A549 (cell line): ENCODE measurements around the gene P4HTM. TPM values are rescaled to one million over a fixed set of nuclear protein-coding genes. Genes with fewer than 3 reads are reported as not detected.

ENCODE experiments used
- ATAC-seq, 2 experiments: fragments of 200-7000 bp in 1 of 2; fragments of >200 bp in 1 of 2; cut with Nextera tagmentation in 1 of 2; cut with Tn5 transposase in 1 of 2; 3 replicates each; pipeline versions ENCODE4 v1.8.0 to v1.9.1; 2018 to 2020; ENCODE audit warnings: mild to moderate bottlenecking in 1 of 2, moderate library complexity in 1 of 2
- CTCF ChIA-PET: fragments of 300-600 bp; sonication (Branson Sonifier 250); formaldehyde crosslinking; extraction: SDS; loops from one replicate; lab custom pipeline; 2021; ENCODE audit warnings: antibody characterized with exemption, inconsistent platforms; lab: Yijun Ruan, JAX
- POLR2A ChIA-PET: fragments of 350-600 bp; formaldehyde crosslinking; extraction: SDS; loops from one replicate; lab custom pipeline; 2021; ENCODE audit warnings: antibody characterized with exemption, inconsistent platforms; lab: Yijun Ruan, JAX
- DNase-seq, 2 experiments: peaks; one replicate each; pipeline versions ENCODE4 v3.0.0 to v3.0.0-alpha.2; 2011 to 2016; ENCODE audit warnings: low read depth in 1 of 2, low spot score in 1 of 2
- FAIRE-seq: peaks from 2 replicates; lab custom pipeline; 2011; peaks lifted over from hg19 to GRCh38; lab: Jason Lieb, UNC
- H3K27ac ChIP-seq, 2 experiments: fragments of >200 bp; sonication (Bioruptor Twin); formaldehyde crosslinking; 3 replicates each; pipeline ENCODE4 v1.5.1; 2016 to 2017
- H3K4me1 ChIP-seq: fragments of >200 bp; sonication (Bioruptor Twin); formaldehyde crosslinking; 3 replicates; pipeline ENCODE4 v1.6.1; 2016
- H3K4me2 ChIP-seq: fragments of >200 bp; sonication (Bioruptor Twin); formaldehyde crosslinking; 3 replicates; pipeline ENCODE4 v1.6.1; 2016
- H3K4me3 ChIP-seq: fragments of >200 bp; sonication (Bioruptor Twin); formaldehyde crosslinking; 3 replicates; pipeline ENCODE4 v1.5.1; 2016
- H3K9me3 ChIP-seq: fragments of >200 bp; sonication (Bioruptor Twin); formaldehyde crosslinking; 3 replicates; pipeline ENCODE4 v1.6.1; 2016
- CEBPB ChIP-seq, 2 experiments: fragments of >200 bp in 1 of 2; sonication (Bioruptor Twin) in 1 of 2; formaldehyde crosslinking in 1 of 2; IDR thresholded peaks; 2 replicates each; pipeline ENCODE4 v1.6.1; 2012 to 2016
- CHD2 ChIP-seq: fragments of 150-350 bp; IDR thresholded peaks from 2 replicates; pipeline ENCODE4 v1.6.1; 2014; ENCODE audit warnings: low read length; ENCODE audit not compliant: partially characterized antibody
- CHD4 ChIP-seq: fragments of 200-600 bp; sonication (generic); IDR thresholded peaks from 2 replicates; pipeline ENCODE4 v1.6.1; 2016; ENCODE audit warnings: antibody characterized with exemption, mild to moderate bottlenecking, borderline replicate concordance
- E2F6 ChIP-seq: IDR thresholded peaks from 2 replicates; pipeline ENCODE4 v1.6.1; 2012; ENCODE audit warnings: low read depth, borderline replicate concordance
- EHMT2 ChIP-seq: fragments of 200-600 bp; sonication (generic); IDR thresholded peaks from 2 replicates; pipeline ENCODE4 v1.6.1; 2016; ENCODE audit warnings: antibody characterized with exemption, low read depth, mild to moderate bottlenecking, moderate library complexity
- ELK1 ChIP-seq: fragments of 150-350 bp; IDR thresholded peaks from 2 replicates; pipeline ENCODE4 v1.6.1; 2014; ENCODE audit warnings: low read depth, mild to moderate bottlenecking, low read length
- FOSB ChIP-seq: fragments of 250-450 bp; sonication (Bioruptor Pico); IDR thresholded peaks from 2 replicates; pipeline ENCODE4 v1.5.0; 2020; ENCODE audit warnings: mild to moderate bottlenecking, moderate library complexity
- HEYL ChIP-seq: fragments of 250-450 bp; sonication (Bioruptor Pico); IDR thresholded peaks from 2 replicates; pipeline ENCODE4 v1.8.0; 2021; ENCODE audit warnings: mild to moderate bottlenecking, moderate library complexity
- JUN ChIP-seq, 2 experiments: fragments of >200 bp; sonication (Bioruptor Twin); formaldehyde crosslinking; IDR thresholded peaks; 2 replicates in 1 of 2; 3 replicates in 1 of 2; pipeline ENCODE4 v1.6.1; 2016 to 2017
- JUNB ChIP-seq: fragments of >200 bp; sonication (Bioruptor Twin); formaldehyde crosslinking; IDR thresholded peaks from 2 replicates; pipeline ENCODE4 v1.6.1; 2016
- KDM1A ChIP-seq: fragments of 200-600 bp; sonication (generic); IDR thresholded peaks from 2 replicates; pipeline ENCODE4 v1.6.1; 2016; ENCODE audit warnings: low read depth, mild to moderate bottlenecking
- KDM5A ChIP-seq: fragments of 200-600 bp; sonication (generic); IDR thresholded peaks from 2 replicates; pipeline ENCODE4 v1.6.1; 2016; ENCODE audit warnings: antibody characterized with exemption, mild to moderate bottlenecking
- MAZ ChIP-seq: fragments of 150-350 bp; IDR thresholded peaks from 2 replicates; pipeline ENCODE4 v1.6.1; 2014; ENCODE audit warnings: antibody characterized with exemption, low read depth, low read length, borderline replicate concordance
- MYC ChIP-seq: IDR thresholded peaks from 2 replicates; pipeline ENCODE4 v1.6.1; 2012; ENCODE audit warnings: mild to moderate bottlenecking, inconsistent platforms, low read length, improper control_type of control experiment, borderline replicate concordance
- PHF8 ChIP-seq: fragments of 200-600 bp; sonication (generic); IDR thresholded peaks from 2 replicates; pipeline ENCODE4 v1.6.1; 2016; ENCODE audit warnings: low read depth, mild to moderate bottlenecking, antibody characterized with exemption, moderate library complexity, borderline replicate concordance
- POLR2A ChIP-seq: IDR thresholded peaks from 2 replicates; pipeline ENCODE4 v1.6.1; 2012; ENCODE audit warnings: mild to moderate bottlenecking, low read length
- RAD21 ChIP-seq, 2 experiments: fragments of >200 bp in 1 of 2; sonication (Bioruptor Twin) in 1 of 2; formaldehyde crosslinking in 1 of 2; IDR thresholded peaks in 1 of 2; conservative IDR thresholded peaks in 1 of 2; 2 replicates in 1 of 2; 3 replicates in 1 of 2; pipeline ENCODE4 v1.6.1; 2012 to 2018; ENCODE audit warnings: inconsistent platforms in 1 of 2
- RNF2 ChIP-seq: fragments of 200-600 bp; sonication (generic); IDR thresholded peaks from 2 replicates; pipeline ENCODE4 v1.6.1; 2016; ENCODE audit warnings: low read depth, mild to moderate bottlenecking, antibody characterized with exemption, moderate library complexity, borderline replicate concordance
- SMC3 ChIP-seq: fragments of >200 bp; sonication (Bioruptor Twin); formaldehyde crosslinking; IDR thresholded peaks from 3 replicates; pipeline ENCODE4 v1.6.1; 2018; ENCODE audit warnings: inconsistent platforms
- TFCP2L1 ChIP-seq: fragments of 250-450 bp; sonication (Bioruptor Pico); IDR thresholded peaks from 2 replicates; pipeline ENCODE4 v1.5.0; 2021; ENCODE audit warnings: mild to moderate bottlenecking
- ZSCAN20 ChIP-seq: fragments of 250-450 bp; sonication (Bioruptor Pico); IDR thresholded peaks from 2 replicates; pipeline ENCODE4 v1.8.0; 2022; ENCODE audit warnings: mild to moderate bottlenecking, moderate library complexity
- WGBS: methylation state at CpG from one replicate; pipeline ENCODE4 v1.1.6; 2017; ENCODE audit errors: missing lambda C conversion rate; 5-methylcytosine and 5-hydroxymethylcytosine counted together
- polyA plus RNA-seq, 4 experiments: library from polyadenylated mRNA; depleted of rRNA in 3 of 4; stranded (reverse); fragments of >200 nt; fragmentation: RNase III in 1 of 4; extraction: RNeasy Plus Mini Kit Qiagen cat#74134 plus additional on column Dnase treatment in 1 of 4; gene quantifications; 2 replicates in 3 of 4; 3 replicates in 1 of 4; pipeline ENCODE4 v1.2.3, GENCODE V29; 2011 to 2017
- TF ChIP-seq, protein P1 (sequence below): IDR thresholded peaks from 2 replicates; pipeline ENCODE4 v1.6.1; 2012
- TF ChIP-seq, protein P2 (sequence below): fragments of 250-450 bp; sonication (Bioruptor Pico); IDR thresholded peaks from 2 replicates; pipeline ENCODE4 v1.5.0; 2020; ENCODE audit warnings: low read depth, mild to moderate bottlenecking, moderate library complexity

The P4HTM gene
- polyA plus RNA-seq, 2 of the 4 experiments (the other 2 are of a cell fraction), result 14.4 to 16.4 TPM

GRCh38 chr3:49018707-49019006, 28.6 kb downstream of the P4HTM start:
- no peak for FAIRE-seq
- H3K4me3 ChIP-seq, result peak overlapping the region; percentile 84
- ChIA-PET CTCF (interaction anchor here (8.1 to 30.1 kb wide), 2 partner anchors 11 to 27 kb away, joined by 65 to 385 read pairs; partner anchors contain the start of genes P4HTM and WDR6), POLR2A (interaction anchor here (0.7 to 3.3 kb wide), 2 partner anchors 12 to 75 kb away, joined by 3 to 26 read pairs; partner anchors contain the start of genes QRICH1 and WDR6)
- no peak for TF ChIP-seq EHMT2
- 0 out of 5 replicates have a peak, but pooled peaks have one; percentile 17 to 49 for TF ChIP-seq JUN (IDR thresholded peaks at IDR 0.05)
- TF ChIP-seq PHF8, result peak; percentile 8
- peak overlapping the region; percentile 73 for H3K4me2 ChIP-seq
- ATAC-seq, result no peak
- no peaks in the 10 kb centered on the region for H3K9me3 ChIP-seq
- DNase-seq, result no peak
- WGBS, result 4% methylated on average over 9 of the region's 18 CpGs
- H3K4me1 ChIP-seq, result peaks cover 25% of the 10 kb centered on the region
- H3K27ac ChIP-seq, result peak overlapping the region; percentile 83 to 93

DNA sequence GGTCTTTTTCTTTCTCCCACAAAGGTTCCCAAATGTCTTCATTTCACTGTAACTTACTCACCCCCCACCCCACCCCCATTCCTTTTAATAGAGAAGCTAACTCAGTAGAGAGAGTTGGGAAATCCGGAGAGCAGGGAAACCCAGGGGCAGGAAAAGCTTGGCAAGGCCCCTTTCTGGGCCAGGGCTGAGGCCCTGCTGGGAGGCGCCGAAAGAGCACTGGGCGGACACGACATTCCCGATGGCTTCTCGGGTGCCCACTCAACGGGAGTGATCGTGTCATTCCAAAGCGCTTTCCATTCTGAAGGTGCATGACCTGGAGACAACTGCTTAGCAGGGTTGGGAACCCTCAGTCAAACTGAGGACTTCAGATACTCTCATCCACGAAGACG, 29.9 kb downstream of the P4HTM start:
- TF ChIP-seq KDM5A, result no peak
- TF ChIP-seq FOSB (CRISPR knock-in tag), result no peak
- TF ChIP-seq, protein P1, sequence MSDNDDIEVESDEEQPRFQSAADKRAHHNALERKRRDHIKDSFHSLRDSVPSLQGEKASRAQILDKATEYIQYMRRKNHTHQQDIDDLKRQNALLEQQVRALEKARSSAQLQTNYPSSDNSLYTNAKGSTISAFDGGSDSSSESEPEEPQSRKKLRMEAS, result peak; percentile 20; the same call in 1 of the 2 replicates
- Histone ChIP-seq H3K4me2 (peak overlapping the region; percentile 73), H3K9me3 (no peaks in the 10 kb centered on the region), H3K27ac (peak overlapping the region; percentile 86 to 100), H3K4me1 (peaks cover 28% of the 10 kb centered on the region), H3K4me3 (peak overlapping the region; percentile 76)
- 27% methylated on average over 5 of the region's 12 CpGs for WGBS
- DNase-seq, result no peak
- ATAC-seq, result no peak
- no peak for FAIRE-seq
- ChIA-PET POLR2A (interaction anchor here (0.6 to 4.6 kb wide), 7 partner anchors 8 to 319 kb away, joined by 3 to 57 read pairs (median 14); partner anchors contain the start of genes IMPDH2, P4HTM, QRICH1 and WDR6), CTCF (interaction anchor here (0.8 to 30.1 kb wide), 6 partner anchors 8 to 29 kb away, joined by 3 to 385 read pairs (median 14); partner anchors contain the start of genes P4HTM and WDR6)

DNA sequence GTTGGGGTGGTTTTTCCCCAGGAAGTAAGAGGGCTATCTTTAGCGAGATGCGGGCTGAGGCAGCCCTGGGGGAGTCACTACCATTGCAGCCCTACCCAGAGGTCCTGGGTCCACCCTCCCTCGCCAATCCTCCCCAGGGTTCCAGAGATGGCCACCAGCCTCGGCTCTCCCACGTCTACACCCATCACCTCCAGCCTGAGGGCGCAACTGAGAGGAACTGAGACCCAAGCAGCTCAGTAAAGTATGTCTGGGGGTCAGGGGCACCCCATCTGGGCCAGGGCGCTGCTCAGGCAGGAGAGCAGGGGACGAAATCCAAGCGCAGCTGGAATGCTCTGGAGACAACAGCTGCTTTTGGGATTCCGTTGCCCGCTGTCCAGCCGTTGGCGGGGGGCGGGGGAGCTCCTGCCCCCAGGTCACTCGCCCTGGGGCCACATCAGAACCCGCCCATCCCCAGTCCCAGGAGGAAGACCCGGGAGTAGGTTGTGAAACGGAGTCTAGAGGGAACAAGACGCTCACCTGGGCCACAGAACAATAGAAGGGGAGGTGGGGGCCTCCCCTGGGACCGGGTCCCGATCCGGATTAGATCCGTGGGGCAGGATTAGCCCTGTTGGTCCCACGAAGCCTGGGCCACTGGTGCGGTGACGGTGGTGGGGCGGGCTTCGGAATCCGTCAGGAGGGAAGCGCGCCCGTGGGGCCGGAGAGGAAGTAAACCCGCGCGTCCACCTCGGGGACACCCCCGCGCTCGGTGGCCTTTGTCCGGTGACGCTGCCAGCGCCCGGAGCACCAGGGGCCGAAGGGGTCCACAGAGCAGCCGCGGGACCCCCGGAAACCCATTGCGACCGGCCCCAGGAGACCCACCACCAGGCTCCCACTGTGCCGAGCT, 30.5 kb downstream of the P4HTM start:
- no peak for FAIRE-seq
- H3K27ac ChIP-seq, result peak overlapping the region; percentile 86 to 100
- H3K9me3 ChIP-seq, result no peaks in the 10 kb centered on the region
- peak overlapping the region; percentile 73 for H3K4me2 ChIP-seq
- peak; percentile 0 to 1; a peak in 2 of 6 replicates for ATAC-seq
- POLR2A ChIA-PET, result interaction anchor here (1.2 to 4.6 kb wide), 10 partner anchors 7 to 112 kb away, joined by 3 to 57 read pairs (median 8); partner anchors contain the start of genes IMPDH2, LAMB2, P4HTM and QRICH1
- peak overlapping the region; percentile 76 for H3K4me3 ChIP-seq
- no peak for TF ChIP-seq MYC
- TF ChIP-seq, all 56 proteins: peak for 0
- 5% methylated on average over 18 of the region's 51 CpGs for WGBS
- CTCF ChIA-PET, result interaction anchor here (0.6 to 30.1 kb wide), 9 partner anchors 8 to 429 kb away, joined by 3 to 385 read pairs (median 6); partner anchors contain the start of genes P4HTM and WDR6
- no peak for DNase-seq
- H3K4me1 ChIP-seq, result peaks cover 28% of the 10 kb centered on the region

DNA sequence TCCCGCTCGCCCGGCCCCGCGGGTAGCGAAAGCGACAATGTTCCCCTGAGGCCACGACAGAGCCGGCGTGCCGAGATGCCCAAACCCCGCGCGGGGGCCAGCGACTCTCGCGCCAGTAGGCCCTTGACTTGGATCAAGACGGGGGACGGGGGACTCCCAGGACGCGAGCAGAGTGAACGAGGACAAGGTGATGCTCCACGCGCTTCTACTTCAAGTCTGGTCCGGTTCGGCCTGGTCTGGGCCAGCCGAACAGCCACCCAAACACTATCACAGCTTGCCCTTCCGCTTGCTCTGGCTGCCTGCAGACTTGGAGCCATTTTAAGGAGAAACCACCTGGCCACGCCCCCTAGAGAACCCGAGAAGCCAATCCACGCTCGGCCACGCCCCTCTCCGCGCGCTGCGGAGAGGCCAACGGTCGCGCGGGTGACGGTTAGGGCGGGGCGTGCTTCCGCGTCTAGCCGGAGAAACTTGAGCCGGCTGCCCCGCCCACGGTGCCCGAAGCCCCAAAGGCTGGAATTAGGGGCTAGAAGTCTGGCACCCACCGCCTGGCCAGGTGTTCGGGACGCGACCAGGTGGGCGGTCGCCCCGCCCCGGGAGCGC, 31.3 kb downstream of the P4HTM start:
- H3K9me3 ChIP-seq, result no peaks in the 10 kb centered on the region
- ATAC-seq (peak; percentile 57 to 68), DNase-seq (peak; percentile 71 to 96), FAIRE-seq (no peak)
- H3K4me2 ChIP-seq, result peak overlapping the region; percentile 82
- peak overlapping the region; percentile 76 for H3K4me3 ChIP-seq
- peaks cover 28% of the 10 kb centered on the region for H3K4me1 ChIP-seq
- WGBS, result no CpG with 5 or more reads among the region's 60 CpGs
- H3K27ac ChIP-seq, result peak overlapping the region; percentile 98 to 100
- ChIA-PET CTCF (interaction anchor here (0.6 to 30.1 kb wide), 15 partner anchors 9 to 428 kb away, joined by 3 to 385 read pairs (median 5); partner anchors contain the start of genes P4HTM and WDR6), POLR2A (interaction anchor here (0.8 to 4.6 kb wide), 14 partner anchors 8 to 428 kb away, joined by 3 to 57 read pairs (median 6); partner anchors contain the start of genes IMPDH2, LAMB2, NCKIPSD and P4HTM)
- no peak for TF ChIP-seq ZSCAN20 (CRISPR knock-in tag)
- TF ChIP-seq E2F6, result peak; percentile 38; the same call in 1 of the 2 replicates
- TF ChIP-seq TFCP2L1 (CRISPR knock-in tag), result peak; percentile 60; the same call in 1 of the 2 replicates
- no peak for TF ChIP-seq HEYL
- no peak for TF ChIP-seq CEBPB (IDR thresholded peaks at IDR 0.05)
- TF ChIP-seq RAD21 (conservative IDR thresholded peaks at IDR 0.05 in 1 of 2, IDR thresholded peaks at IDR 0.05 in 1 of 2), result no peak
- TF ChIP-seq POLR2A, result peak; percentile 100
- TF ChIP-seq PHF8, result peak; percentile 81
- no peak for TF ChIP-seq KDM1A
- TF ChIP-seq CHD4, result no peak
- TF ChIP-seq RNF2, result no peak
- TF ChIP-seq KDM5A, result no peak
- TF ChIP-seq SMC3, result no peak
- TF ChIP-seq JUNB, result no peak
- TF ChIP-seq ELK1, result no peak
- peak; percentile 48; the same call in 1 of the 2 replicates for TF ChIP-seq MYC
- TF ChIP-seq, protein P2, sequence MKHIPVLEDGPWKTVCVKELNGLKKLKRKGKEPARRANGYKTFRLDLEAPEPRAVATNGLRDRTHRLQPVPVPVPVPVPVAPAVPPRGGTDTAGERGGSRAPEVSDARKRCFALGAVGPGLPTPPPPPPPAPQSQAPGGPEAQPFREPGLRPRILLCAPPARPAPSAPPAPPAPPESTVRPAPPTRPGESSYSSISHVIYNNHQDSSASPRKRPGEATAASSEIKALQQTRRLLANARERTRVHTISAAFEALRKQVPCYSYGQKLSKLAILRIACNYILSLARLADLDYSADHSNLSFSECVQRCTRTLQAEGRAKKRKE (CRISPR knock-in tag), result no peak
- TF ChIP-seq MAZ, result 0 out of 2 replicates have a peak, but pooled peaks have one; percentile 39
- TF ChIP-seq CHD2, result no peak
